Raji (cell line): ENCODE results near the gene SCN8A.

Source experiments
- POLR2A ChIP-seq: IDR thresholded peaks from 2 replicates; pipeline ENCODE4 v1.6.1; 2011; ENCODE audit warnings: low read depth, low read length, control low read depth; ENCODE audit not compliant: insufficient read depth

SCN8A gene

GRCh38 chr12:51836041-51836826, 245.2 kb downstream of the SCN8A start:
- TF ChIP-seq POLR2A = no peak

GRCh38 chr12:51836827-51837173, 245.8 kb downstream of the SCN8A start:
- TF ChIP-seq POLR2A = no peak

GRCh38 chr12:51837286-51837685, 246.3 kb downstream of the SCN8A start:
- no peak for TF ChIP-seq POLR2A

GRCh38 chr12:51838036-51838435, 247.0 kb downstream of the SCN8A start:
- TF ChIP-seq POLR2A = no peak

- no peak for TF ChIP-seq POLR2A
Observed at GRCh38 chr12:51838762-51839161, 247.7 kb downstream of the SCN8A start.

- no peak for TF ChIP-seq POLR2A
Observed at GRCh38 chr12:51839310-51839947, 248.4 kb downstream of the SCN8A start.

GRCh38 chr12:51840966-51841365, 249.9 kb downstream of the SCN8A start:
- no peak for TF ChIP-seq POLR2A

GRCh38 chr12:51841727-51842126, 250.7 kb downstream of the SCN8A start:
- TF ChIP-seq POLR2A = no peak

- no peak for TF ChIP-seq POLR2A
Observed at GRCh38 chr12:51844854-51845253, 253.8 kb downstream of the SCN8A start.

GRCh38 chr12:51845482-51845881, 254.4 kb downstream of the SCN8A start:
- TF ChIP-seq POLR2A = no peak

- TF ChIP-seq POLR2A = no peak
Observed at GRCh38 chr12:51846271-51846691, 255.2 kb downstream of the SCN8A start.

- TF ChIP-seq POLR2A = no peak
Observed at GRCh38 chr12:51846911-51847642, 256.0 kb downstream of the SCN8A start.

- no peak for TF ChIP-seq POLR2A
Observed at GRCh38 chr12:51847643-51848325, 256.8 kb downstream of the SCN8A start.

- no peak for TF ChIP-seq POLR2A
Observed at GRCh38 chr12:51848326-51848727, 257.3 kb downstream of the SCN8A start, which contains the start of gene FIGNL2. TSS of gene FIGNL2 (minus strand) at chr12:51848718. CDS start at chr12:51822413, 26,305 bp downstream.
